Muscle of back (tissue), 11 donors: ENCODE data around the gene SYTL3. TPM values are rescaled to one million over a fixed set of nuclear protein-coding genes. Genes with fewer than 3 reads are reported as not detected.
A peak's percentile ranks its signal among the peaks of the same experiment; 100 is the strongest.

ENCODE experiments used
- DNase-seq, 3 donors: peaks; one replicate each; pipeline versions ENCODE4 v3.0.0 to v3.0.0-alpha.2; 2013
- polyA plus RNA-seq, 10 donors: library from polyadenylated mRNA; unstranded; fragments of 120-200 nt; gene quantifications; one replicate each; pipeline ENCODE4 v1.2.1, GENCODE V29; 2013; ENCODE audit not compliant: insufficient read length in 10 of 10

SYTL3 gene
- polyA plus RNA-seq, 10 donors = 3.8 to 11.8 (median 7.2) TPM

- DNase-seq = no peak
Observed at GRCh38 chr6:158772172-158772571, 122.3 kb downstream of the SYTL3 start.

GRCh38 chr6:158772851-158773371, 123.1 kb downstream of the SYTL3 start:
- DNase-seq = no peak

DNA sequence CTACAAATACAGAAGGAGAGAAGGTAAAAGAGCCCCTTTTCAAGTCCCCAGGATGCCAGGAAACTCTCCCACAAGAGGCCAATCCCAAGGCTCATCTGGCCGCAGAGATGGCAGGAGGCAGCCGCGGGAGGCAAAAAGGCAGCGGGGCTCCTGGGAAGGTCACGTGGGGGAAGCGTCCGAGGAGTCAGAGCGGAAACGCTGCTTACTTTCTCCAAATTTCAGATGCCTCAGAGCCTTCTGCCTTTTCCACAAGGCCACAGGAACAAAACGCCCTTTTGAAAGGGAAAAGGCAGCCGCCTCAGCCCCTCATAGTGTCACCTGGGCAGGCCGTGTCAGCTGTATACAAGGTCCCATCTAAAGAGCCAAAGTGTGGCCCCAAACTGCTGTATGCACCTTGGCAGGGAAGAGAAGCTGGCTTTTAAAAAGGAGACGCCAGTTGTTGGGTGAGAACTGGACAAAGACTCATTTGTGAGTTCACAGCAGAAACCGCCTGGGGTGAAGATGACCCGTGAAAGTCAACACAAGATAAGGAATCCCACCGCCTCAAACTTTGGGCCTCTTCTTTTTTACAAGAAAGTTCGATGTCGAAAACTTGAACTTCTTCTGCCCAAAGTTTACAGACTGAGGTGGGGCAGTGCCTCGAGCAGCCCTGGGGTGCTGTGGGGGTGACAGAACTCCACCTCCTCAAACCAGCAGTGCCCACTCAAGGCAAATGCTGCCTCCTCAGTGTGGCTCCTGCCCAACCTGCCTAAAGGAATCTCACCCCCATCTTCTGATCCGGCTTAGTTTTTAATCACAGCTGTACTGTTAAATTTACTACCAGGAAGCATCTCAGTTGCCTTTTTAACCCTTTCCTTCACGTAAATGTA, 124.0 kb downstream of the SYTL3 start:
- no peak for DNase-seq

DNA sequence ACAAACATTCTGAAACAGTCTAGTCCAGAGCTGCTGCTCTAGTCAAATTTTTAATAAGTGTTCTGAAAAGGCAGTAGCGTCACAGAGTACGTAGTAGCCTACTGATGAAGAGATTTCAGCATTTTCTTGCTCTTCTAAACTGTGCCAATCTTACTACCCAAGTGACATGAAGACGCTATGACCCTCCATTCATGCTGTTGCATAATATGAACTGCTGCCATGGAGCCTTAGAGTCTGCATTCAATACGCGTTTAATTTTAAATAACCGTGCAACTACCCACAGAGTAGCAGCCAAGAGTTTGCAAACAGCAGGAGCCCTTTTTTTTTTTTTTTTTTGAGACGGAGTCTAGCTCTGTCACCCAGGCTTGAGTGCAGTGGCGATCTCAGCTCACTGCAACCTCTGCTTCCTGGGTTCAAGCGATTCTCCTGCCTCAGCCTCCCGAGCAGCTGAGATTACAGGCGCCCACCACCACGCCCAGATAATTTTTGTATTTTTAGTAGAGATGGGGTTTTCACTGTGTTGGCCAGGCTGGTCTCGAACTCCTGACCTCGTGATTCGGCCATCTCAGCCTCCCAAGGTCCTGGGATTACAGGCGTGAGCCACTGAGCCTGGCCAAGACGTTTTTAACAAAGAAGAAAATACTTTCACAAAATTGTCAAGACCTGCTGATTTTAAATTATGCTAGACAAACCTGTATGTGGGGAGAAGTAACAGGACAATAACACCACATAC, 125.0 kb downstream of the SYTL3 start:
- peak in 1 of 3 donors; percentile 37 for DNase-seq

GRCh38 chr6:158775832-158776231, 126.0 kb downstream of the SYTL3 start:
- no peak for DNase-seq

DNA sequence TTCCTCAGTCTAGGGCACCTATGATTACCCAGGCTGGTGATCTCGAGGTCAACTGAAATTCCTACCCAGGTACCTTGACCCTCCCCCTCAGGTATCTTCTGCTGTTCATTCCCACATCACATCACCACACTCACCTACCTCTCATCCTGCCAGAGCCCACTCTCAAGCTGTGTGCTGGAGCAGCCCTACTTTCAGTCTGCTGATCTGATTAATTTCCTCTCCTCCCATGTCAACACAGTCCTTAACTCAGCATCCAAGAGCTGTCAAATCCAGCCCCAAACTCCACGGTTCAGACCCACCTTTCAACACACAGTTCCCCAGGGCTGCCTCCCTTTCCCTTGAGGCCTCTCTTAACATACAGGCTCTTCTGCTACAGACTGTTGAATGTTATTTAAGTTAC, 126.9 kb downstream of the SYTL3 start:
- DNase-seq = no peak

- DNase-seq = no peak
Observed at GRCh38 chr6:158777510-158777909, 127.7 kb downstream of the SYTL3 start.

DNA sequence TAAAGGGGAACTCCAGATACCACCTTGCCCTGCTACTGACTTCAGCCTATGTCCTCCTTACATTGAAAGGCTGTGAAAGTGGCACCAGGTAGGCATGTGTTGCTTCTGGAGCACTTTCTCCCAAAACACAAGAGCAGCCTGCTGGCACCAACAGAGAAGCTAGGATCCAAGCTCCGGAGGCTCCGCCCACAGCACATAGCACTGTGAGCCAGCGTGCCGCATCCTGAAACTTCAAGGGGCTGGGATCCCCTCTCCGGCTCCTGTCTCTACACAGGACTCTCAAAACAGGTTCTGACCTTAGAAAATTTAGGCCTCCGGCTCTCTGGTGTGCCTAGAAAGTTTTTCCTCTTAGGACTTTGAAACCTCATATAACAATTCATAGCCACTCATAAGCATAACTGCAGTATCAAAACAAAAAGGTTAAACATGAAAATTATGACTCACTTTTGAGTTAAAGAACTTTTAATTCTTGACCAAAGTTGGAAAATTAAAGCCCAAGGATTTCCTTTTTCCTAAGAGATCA, 128.2 kb downstream of the SYTL3 start:
- DNase-seq = no peak

DNA sequence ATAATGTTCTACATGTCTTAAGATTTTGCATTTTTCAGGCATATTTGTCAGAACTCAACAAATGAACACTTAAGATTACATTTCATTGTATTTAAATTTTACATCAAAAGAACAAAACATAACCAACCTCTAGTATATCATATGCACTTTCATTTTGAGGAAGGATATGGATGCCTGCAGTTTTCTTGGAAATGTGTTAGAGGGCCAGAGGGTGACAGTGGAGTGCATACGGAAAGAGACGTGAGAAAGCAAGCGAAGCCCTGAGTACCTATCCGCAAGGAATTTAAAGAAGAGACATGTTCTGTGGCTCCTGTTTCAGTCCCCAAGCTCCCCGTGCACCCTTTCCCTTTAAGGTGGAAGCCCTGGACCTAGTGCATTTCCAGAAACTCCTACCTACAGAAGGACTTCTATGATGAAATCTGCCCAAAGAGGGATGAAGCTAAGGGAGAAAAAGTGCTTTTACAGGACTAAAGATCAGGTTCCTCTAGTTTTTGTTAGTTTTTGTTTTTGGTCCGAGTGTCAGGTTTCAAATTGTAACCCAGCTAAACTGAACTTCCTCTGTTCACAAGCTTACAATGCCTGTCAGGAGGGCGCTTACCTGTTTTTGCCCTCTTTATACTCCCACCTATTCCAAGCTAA, 130.5 kb downstream of the SYTL3 start:
- DNase-seq = no peak

- DNase-seq = no peak
Observed at GRCh38 chr6:158780988-158781691, 131.3 kb downstream of the SYTL3 start.

GRCh38 chr6:158781692-158782373, 132.0 kb downstream of the SYTL3 start:
- no peak for DNase-seq

GRCh38 chr6:158782432-158783166, 132.7 kb downstream of the SYTL3 start:
- DNase-seq = no peak

DNA sequence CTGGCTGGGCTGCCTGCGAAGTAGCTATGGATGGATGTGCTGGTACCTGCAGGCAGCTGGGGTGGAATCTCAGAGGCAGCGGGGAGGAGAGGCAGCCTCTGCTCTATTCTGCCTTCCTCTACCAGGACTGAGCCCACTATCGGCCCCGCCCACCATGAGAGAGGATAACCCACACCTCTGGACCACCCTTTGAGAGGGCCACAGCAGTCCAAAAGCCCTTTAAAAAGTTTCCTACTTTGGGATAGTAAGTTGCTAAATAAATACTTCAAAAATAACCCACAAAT, 133.3 kb downstream of the SYTL3 start:
- DNase-seq = no peak

- no peak for DNase-seq
Observed at GRCh38 chr6:158783851-158784250, 134.0 kb downstream of the SYTL3 start.

DNA sequence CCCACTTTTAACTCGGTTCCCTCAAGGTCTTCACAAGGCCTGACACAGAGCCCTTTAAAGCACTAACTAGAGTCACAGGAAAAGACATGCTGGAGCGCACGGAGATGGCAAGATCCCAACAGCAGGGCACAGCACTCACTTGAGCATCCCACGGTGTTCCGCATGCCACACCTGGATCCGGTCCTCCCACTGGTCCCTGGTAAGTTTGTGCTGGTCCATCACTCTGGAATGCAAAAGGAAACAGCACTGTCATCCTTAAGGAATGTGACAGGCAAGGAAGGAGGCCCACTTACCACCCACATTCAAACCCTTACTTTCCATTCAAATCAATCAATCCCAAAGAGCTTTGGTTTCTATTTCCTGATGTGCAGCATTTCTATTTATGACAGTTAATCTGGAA, 134.7 kb downstream of the SYTL3 start:
- DNase-seq = no peak

DNA sequence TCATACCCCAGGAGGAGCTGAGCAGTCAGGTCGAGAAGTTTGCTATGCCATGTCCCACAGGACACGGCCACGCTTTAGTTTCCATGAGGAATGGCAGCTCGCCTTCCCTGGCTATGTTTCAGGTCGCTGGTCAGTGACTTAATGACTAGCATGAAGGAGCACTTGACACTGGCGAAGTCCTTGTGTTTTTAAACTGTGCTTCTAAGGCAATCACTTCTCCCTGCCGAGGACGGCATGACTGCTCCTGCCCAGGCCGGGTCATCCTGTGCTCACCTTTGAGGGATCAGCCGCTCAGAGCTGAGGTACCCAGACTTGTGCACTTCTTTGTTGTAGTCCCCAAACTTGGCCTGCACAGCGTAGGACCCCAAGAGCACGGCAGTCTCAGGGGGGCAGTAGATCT, 135.2 kb downstream of the SYTL3 start:
- DNase-seq = no peak

GRCh38 chr6:158786645-158787304, 136.9 kb downstream of the SYTL3 start:
- DNase-seq = no peak

- no peak for DNase-seq
Observed at GRCh38 chr6:158787395-158787794, 137.5 kb downstream of the SYTL3 start.

GRCh38 chr6:158789115-158789917, 139.5 kb downstream of the SYTL3 start:
- peak in 2 of 3 donors; percentile 24 to 68 for DNase-seq
